Measurements from ENCODE around the gene SCAF1.
A peak's percentile ranks its signal among the peaks of the same experiment; 100 is the strongest.

GRCh38 chr19:49677231-49677900 is 35.4 kb downstream of the SCAF1 start, which contains the start of gene PRMT1:
- no peak for TF ChIP-seq CTCF (IDR thresholded peaks at IDR 0.05)
- peak; percentile 83 to 91 for TF ChIP-seq POLR2A (IDR thresholded peaks at IDR 0.05)

Data from uterus (tissue), 2 donors.